ENCODE data around the gene TRAPPC10.
A peak's percentile ranks its signal among the peaks of the same experiment; 100 is the strongest.

Gene TRAPPC10

GRCh38 chr21:44052830-44053226, 40.7 kb downstream of the TRAPPC10 start:
- H3K27me3 Mint-ChIP-seq = no peaks in the 10 kb centered on the region
- H3K4me1 Mint-ChIP-seq = peaks cover 24% of the 10 kb centered on the region
- peaks cover 29% of the 10 kb centered on the region for H3K36me3 Mint-ChIP-seq (ENCODE audit: low read depth)
- no peak for DNase-seq
- ATAC-seq = no peak
- H3K4me3 Mint-ChIP-seq = no peak overlapping the region
- no peak overlapping the region for H3K27ac Mint-ChIP-seq
- no peaks in the 10 kb centered on the region for H3K9me3 Mint-ChIP-seq

GRCh38 chr21:44053567-44053966, 41.5 kb downstream of the TRAPPC10 start:
- H3K27ac Mint-ChIP-seq = peak overlapping the region; percentile 9
- H3K4me3 Mint-ChIP-seq = no peak overlapping the region
- ATAC-seq (no peak), DNase-seq (no peak)
- H3K36me3 Mint-ChIP-seq (ENCODE audit: low read depth) = peaks cover 33% of the 10 kb centered on the region
- H3K27me3 Mint-ChIP-seq = no peaks in the 10 kb centered on the region
- H3K9me3 Mint-ChIP-seq = no peaks in the 10 kb centered on the region
- peaks cover 29% of the 10 kb centered on the region for H3K4me1 Mint-ChIP-seq

GRCh38 chr21:44054710-44055109, 42.6 kb downstream of the TRAPPC10 start:
- Mint-ChIP-seq H3K4me3 (no peak overlapping the region), H3K4me1 (peaks cover 31% of the 10 kb centered on the region), H3K27ac (peak overlapping the region; percentile 64), H3K9me3 (no peaks in the 10 kb centered on the region), H3K27me3 (no peaks in the 10 kb centered on the region), H3K36me3 (ENCODE audit: low read depth) (peaks cover 40% of the 10 kb centered on the region)
- DNase-seq = no peak
- no peak for ATAC-seq

GRCh38 chr21:44057055-44057454, 44.9 kb downstream of the TRAPPC10 start:
- Mint-ChIP-seq H3K36me3 (ENCODE audit: low read depth) (peaks cover 40% of the 10 kb centered on the region), H3K9me3 (no peaks in the 10 kb centered on the region), H3K4me1 (peaks cover 30% of the 10 kb centered on the region), H3K4me3 (no peak overlapping the region), H3K27ac (peak overlapping the region; percentile 86), H3K27me3 (no peaks in the 10 kb centered on the region)
- DNase-seq (no peak), ATAC-seq (no peak)

GRCh38 chr21:44057960-44058651, 46.0 kb downstream of the TRAPPC10 start:
- no peaks in the 10 kb centered on the region for H3K27me3 Mint-ChIP-seq
- H3K36me3 Mint-ChIP-seq (ENCODE audit: low read depth) = peaks cover 40% of the 10 kb centered on the region
- H3K4me1 Mint-ChIP-seq = peaks cover 33% of the 10 kb centered on the region
- H3K4me3 Mint-ChIP-seq = peak overlapping the region; percentile 22
- peak overlapping the region; percentile 86 for H3K27ac Mint-ChIP-seq
- no peaks in the 10 kb centered on the region for H3K9me3 Mint-ChIP-seq
- DNase-seq (peak; percentile 45), ATAC-seq (peak; percentile 85)

- DNase-seq (no peak), ATAC-seq (no peak)
- H3K27me3 Mint-ChIP-seq = no peaks in the 10 kb centered on the region
- H3K9me3 Mint-ChIP-seq = no peaks in the 10 kb centered on the region
- H3K36me3 Mint-ChIP-seq (ENCODE audit: low read depth) = peaks cover 43% of the 10 kb centered on the region
- no peak overlapping the region for H3K4me3 Mint-ChIP-seq
- peaks cover 38% of the 10 kb centered on the region for H3K4me1 Mint-ChIP-seq
- peak overlapping the region; percentile 86 for H3K27ac Mint-ChIP-seq
Observed at GRCh38 chr21:44058652-44058964, 46.5 kb downstream of the TRAPPC10 start.

- ATAC-seq = no peak
- peaks cover 37% of the 10 kb centered on the region for H3K4me1 Mint-ChIP-seq
- no peaks in the 10 kb centered on the region for H3K27me3 Mint-ChIP-seq
- no peak overlapping the region for H3K27ac Mint-ChIP-seq
- no peaks in the 10 kb centered on the region for H3K9me3 Mint-ChIP-seq
- DNase-seq = no peak
- no peak overlapping the region for H3K4me3 Mint-ChIP-seq
- peaks cover 45% of the 10 kb centered on the region for H3K36me3 Mint-ChIP-seq (ENCODE audit: low read depth)
Observed at GRCh38 chr21:44058981-44059380, 46.9 kb downstream of the TRAPPC10 start.

- H3K36me3 Mint-ChIP-seq (ENCODE audit: low read depth) = peaks cover 48% of the 10 kb centered on the region
- no peak overlapping the region for H3K4me3 Mint-ChIP-seq
- peaks cover 44% of the 10 kb centered on the region for H3K4me1 Mint-ChIP-seq
- peak overlapping the region; percentile 11 for H3K27ac Mint-ChIP-seq
- DNase-seq (no peak), ATAC-seq (no peak)
- no peaks in the 10 kb centered on the region for H3K9me3 Mint-ChIP-seq
- H3K27me3 Mint-ChIP-seq = no peaks in the 10 kb centered on the region
Observed at GRCh38 chr21:44059710-44060109, 47.6 kb downstream of the TRAPPC10 start.

- Mint-ChIP-seq H3K27me3 (no peaks in the 10 kb centered on the region), H3K36me3 (ENCODE audit: low read depth) (peaks cover 48% of the 10 kb centered on the region), H3K4me1 (peaks cover 63% of the 10 kb centered on the region), H3K4me3 (no peak overlapping the region), H3K27ac (peak overlapping the region; percentile 35), H3K9me3 (no peaks in the 10 kb centered on the region)
- ATAC-seq (no peak), DNase-seq (no peak)
Observed at GRCh38 chr21:44062380-44062779, 50.3 kb downstream of the TRAPPC10 start.

GRCh38 chr21:44063151-44063912, 51.2 kb downstream of the TRAPPC10 start:
- Mint-ChIP-seq H3K9me3 (no peaks in the 10 kb centered on the region), H3K4me3 (no peak overlapping the region), H3K36me3 (ENCODE audit: low read depth) (peaks cover 49% of the 10 kb centered on the region), H3K27ac (peak overlapping the region; percentile 21), H3K4me1 (peaks cover 54% of the 10 kb centered on the region), H3K27me3 (no peaks in the 10 kb centered on the region)
- ATAC-seq (no peak), DNase-seq (no peak)

- Mint-ChIP-seq H3K4me3 (peak overlapping the region; percentile 57), H3K9me3 (no peaks in the 10 kb centered on the region), H3K27ac (peak overlapping the region; percentile 97), H3K36me3 (ENCODE audit: low read depth) (peaks cover 46% of the 10 kb centered on the region), H3K4me1 (peaks cover 46% of the 10 kb centered on the region), H3K27me3 (no peaks in the 10 kb centered on the region)
- DNase-seq (no peak), ATAC-seq (peak; percentile 66)
Observed at GRCh38 chr21:44064852-44065403, 52.8 kb downstream of the TRAPPC10 start.

- H3K36me3 Mint-ChIP-seq (ENCODE audit: low read depth) = peaks cover 48% of the 10 kb centered on the region
- H3K27ac Mint-ChIP-seq = peak overlapping the region; percentile 97
- H3K4me1 Mint-ChIP-seq = peaks cover 46% of the 10 kb centered on the region
- H3K9me3 Mint-ChIP-seq = no peaks in the 10 kb centered on the region
- DNase-seq (peak; percentile 67), ATAC-seq (peak; percentile 98)
- no peaks in the 10 kb centered on the region for H3K27me3 Mint-ChIP-seq
- H3K4me3 Mint-ChIP-seq = peak overlapping the region; percentile 57
Observed at GRCh38 chr21:44065428-44065827, 53.3 kb downstream of the TRAPPC10 start.

- no peaks in the 10 kb centered on the region for H3K9me3 Mint-ChIP-seq
- DNase-seq (no peak), ATAC-seq (no peak)
- peaks cover 48% of the 10 kb centered on the region for H3K36me3 Mint-ChIP-seq (ENCODE audit: low read depth)
- H3K27me3 Mint-ChIP-seq = no peaks in the 10 kb centered on the region
- H3K27ac Mint-ChIP-seq = peak overlapping the region; percentile 97
- peak overlapping the region; percentile 57 for H3K4me3 Mint-ChIP-seq
- H3K4me1 Mint-ChIP-seq = peaks cover 46% of the 10 kb centered on the region
Observed at GRCh38 chr21:44066116-44066515, 54.0 kb downstream of the TRAPPC10 start.

- Mint-ChIP-seq H3K4me3 (no peak overlapping the region), H3K9me3 (no peaks in the 10 kb centered on the region), H3K27ac (peak overlapping the region; percentile 82), H3K36me3 (ENCODE audit: low read depth) (peaks cover 50% of the 10 kb centered on the region), H3K27me3 (no peaks in the 10 kb centered on the region), H3K4me1 (peaks cover 46% of the 10 kb centered on the region)
- DNase-seq = no peak
- ATAC-seq = no peak
Observed at GRCh38 chr21:44067011-44067839, 55.1 kb downstream of the TRAPPC10 start.

Measured in activated naive CD8-positive, alpha-beta T cell treated with anti-CD3 and anti-CD28 coated beads, Interleukin-2, amount 50 U/mL, for 24 hours (primary cell).